SK-N-SH treated with all-trans-retinoic acid at 6 μM for 48 hours (cell line): ENCODE measurements around the gene LOC128125822.

Source experiments
- ATAC-seq: fragments of 200-7000 bp; cut with Tn5 transposase; 3 replicates; pipeline ENCODE4 v1.9.1; 2020; ENCODE audit warnings: mild to moderate bottlenecking, moderate library complexity
- ARNTL ChIP-seq: fragments of 450-650 bp; formaldehyde crosslinking; IDR thresholded peaks from 2 replicates; pipeline ENCODE4 v1.5.0; 2020; ENCODE audit warnings: low read depth, mild to moderate bottlenecking, moderate library complexity, borderline replicate concordance
- BACH2 ChIP-seq: fragments of 250-450 bp; sonication (Bioruptor Pico); IDR thresholded peaks from 2 replicates; pipeline ENCODE4 v1.9.0; 2021; ENCODE audit warnings: mild to moderate bottlenecking, borderline replicate concordance
- CSDC2 ChIP-seq: fragments of 250-450 bp; sonication (Bioruptor Pico); IDR thresholded peaks from 2 replicates; pipeline ENCODE4 v1.5.0; 2020; ENCODE audit warnings: mild to moderate bottlenecking, moderate library complexity
- ESRRG ChIP-seq: fragments of 250-450 bp; sonication (Bioruptor Pico); IDR thresholded peaks from 2 replicates; pipeline ENCODE4 v1.6.1; 2021; ENCODE audit warnings: mild to moderate bottlenecking
- GLIS3 ChIP-seq: fragments of 250-450 bp; sonication (Bioruptor Pico); IDR thresholded peaks from 2 replicates; pipeline ENCODE4 v1.5.0; 2020; ENCODE audit warnings: mild to moderate bottlenecking, moderate library complexity
- ISL1 ChIP-seq: fragments of 250-450 bp; sonication (Bioruptor Pico); IDR thresholded peaks from 2 replicates; pipeline ENCODE4 v2.1.2; 2022; ENCODE audit warnings: mild to moderate bottlenecking, moderate library complexity
- OSR1 ChIP-seq: fragments of 250-450 bp; sonication (Bioruptor Pico); IDR thresholded peaks from 2 replicates; pipeline ENCODE4 v1.8.0; 2022; ENCODE audit warnings: moderate library complexity, mild to moderate bottlenecking, inconsistent platforms
- PPARA ChIP-seq: fragments of 250-450 bp; sonication (Bioruptor Pico); IDR thresholded peaks from 2 replicates; pipeline ENCODE4 v1.5.0; 2020; ENCODE audit warnings: mild to moderate bottlenecking, borderline replicate concordance
- RARB ChIP-seq: fragments of 250-450 bp; sonication (Bioruptor Pico); IDR thresholded peaks from 2 replicates; pipeline ENCODE4 v1.8.0; 2021; ENCODE audit warnings: mild to moderate bottlenecking, moderate library complexity
- SNAI2 ChIP-seq: fragments of 250-450 bp; sonication (Bioruptor Pico); IDR thresholded peaks from 2 replicates; pipeline ENCODE4 v1.5.0; 2020; ENCODE audit warnings: mild to moderate bottlenecking, moderate library complexity
- TCF4 ChIP-seq: fragments of 250-450 bp; sonication (Bioruptor Pico); IDR thresholded peaks from 2 replicates; pipeline ENCODE4 v1.8.0; 2021; ENCODE audit warnings: mild to moderate bottlenecking, moderate library complexity, borderline replicate concordance
- TOX ChIP-seq: fragments of 250-450 bp; sonication (Bioruptor Pico); IDR thresholded peaks from 2 replicates; pipeline ENCODE4 v1.8.0; 2021; ENCODE audit warnings: mild to moderate bottlenecking, moderate library complexity, borderline replicate concordance
- ZC3H10 ChIP-seq: fragments of 250-450 bp; sonication (Bioruptor Pico); IDR thresholded peaks from 2 replicates; pipeline ENCODE4 v1.5.1; 2021; ENCODE audit warnings: mild to moderate bottlenecking, moderate library complexity
- ZFP3 ChIP-seq: fragments of 250-450 bp; sonication (Bioruptor Pico); IDR thresholded peaks from 2 replicates; pipeline ENCODE4 v1.5.0; 2020; ENCODE audit warnings: mild to moderate bottlenecking, moderate library complexity
- ZFP30 ChIP-seq: fragments of 450-650 bp; formaldehyde crosslinking; IDR thresholded peaks from 2 replicates; pipeline ENCODE4 v1.5.0; 2022; ENCODE audit warnings: mild to moderate bottlenecking, moderate library complexity
- ZNF565 ChIP-seq: fragments of 450-650 bp; formaldehyde crosslinking; conservative IDR thresholded peaks from 2 replicates; pipeline ENCODE4 v1.5.0; 2020; ENCODE audit warnings: low read depth, mild to moderate bottlenecking, moderate library complexity
- ZNF70 ChIP-seq: fragments of 450-650 bp; formaldehyde crosslinking; IDR thresholded peaks from 2 replicates; pipeline ENCODE4 v1.5.0; 2020; ENCODE audit warnings: mild to moderate bottlenecking, moderate library complexity
- ZNF8 ChIP-seq: fragments of 450-650 bp; formaldehyde crosslinking; IDR thresholded peaks from 2 replicates; pipeline ENCODE4 v1.5.0; 2020; ENCODE audit warnings: mild to moderate bottlenecking, moderate library complexity
- TF ChIP-seq, protein P1 (sequence below): fragments of 250-450 bp; sonication (Bioruptor Pico); IDR thresholded peaks from 2 replicates; pipeline ENCODE4 v1.5.1; 2020; ENCODE audit warnings: low read depth, mild to moderate bottlenecking, moderate library complexity
- TF ChIP-seq, protein P2 (sequence below): fragments of 250-450 bp; sonication (Bioruptor Pico); IDR thresholded peaks from 2 replicates; pipeline ENCODE4 v1.8.0; 2021; ENCODE audit warnings: low read depth, mild to moderate bottlenecking, moderate library complexity, borderline replicate concordance
- TF ChIP-seq, protein P3 (sequence below): fragments of 250-450 bp; sonication (Bioruptor Pico); IDR thresholded peaks from 2 replicates; pipeline ENCODE4 v1.5.0; 2020; ENCODE audit warnings: mild to moderate bottlenecking, moderate library complexity
- TF ChIP-seq, protein P4 (sequence below): fragments of 250-450 bp; sonication (Bioruptor Pico); IDR thresholded peaks from 2 replicates; pipeline ENCODE4 v1.5.1; 2021; ENCODE audit warnings: mild to moderate bottlenecking, moderate library complexity
- TF ChIP-seq, protein P5 (sequence below): fragments of 250-450 bp; sonication (Bioruptor Pico); IDR thresholded peaks from 2 replicates; pipeline ENCODE4 v1.8.0; 2020; ENCODE audit warnings: mild to moderate bottlenecking, moderate library complexity, borderline replicate concordance

Gene LOC128125822

DNA sequence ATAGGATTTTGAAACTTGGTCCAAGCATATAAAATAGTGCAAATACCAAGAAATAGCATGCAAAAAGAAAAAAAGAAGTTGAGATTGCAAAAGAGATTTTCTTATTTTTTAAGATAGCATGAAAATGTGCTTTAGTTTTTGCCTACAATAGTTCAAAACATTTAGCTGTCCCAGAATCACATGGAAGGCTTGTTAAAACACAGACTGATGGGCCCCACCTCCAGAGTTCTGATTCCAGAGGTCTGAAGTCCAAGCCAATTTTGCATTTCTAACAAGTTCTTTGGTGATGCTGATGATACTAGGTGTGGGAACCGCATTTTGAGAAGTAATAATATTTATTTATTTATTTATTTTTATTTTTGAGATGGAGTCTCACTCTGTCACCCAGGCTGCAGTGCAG lies 33.7 kb upstream of the LOC128125822 start:
- no peak for ATAC-seq
- no peak for TF ChIP-seq ZFP30 (CRISPR knock-in tag)
- TF ChIP-seq SNAI2: no peak
- TF ChIP-seq TOX (CRISPR knock-in tag): no peak
- TF ChIP-seq, protein P1, sequence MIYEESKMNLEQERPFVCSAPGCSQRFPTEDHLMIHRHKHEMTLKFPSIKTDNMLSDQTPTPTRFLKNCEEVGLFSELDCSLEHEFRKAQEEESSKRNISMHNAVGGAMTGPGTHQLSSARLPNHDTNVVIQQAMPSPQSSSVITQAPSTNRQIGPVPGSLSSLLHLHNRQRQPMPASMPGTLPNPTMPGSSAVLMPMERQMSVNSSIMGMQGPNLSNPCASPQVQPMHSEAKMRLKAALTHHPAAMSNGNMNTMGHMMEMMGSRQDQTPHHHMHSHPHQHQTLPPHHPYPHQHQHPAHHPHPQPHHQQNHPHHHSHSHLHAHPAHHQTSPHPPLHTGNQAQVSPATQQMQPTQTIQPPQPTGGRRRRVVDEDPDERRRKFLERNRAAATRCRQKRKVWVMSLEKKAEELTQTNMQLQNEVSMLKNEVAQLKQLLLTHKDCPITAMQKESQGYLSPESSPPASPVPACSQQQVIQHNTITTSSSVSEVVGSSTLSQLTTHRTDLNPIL: no peak
- no peak for TF ChIP-seq ZFP3
- no peak for TF ChIP-seq GLIS3 (CRISPR knock-in tag)
- TF ChIP-seq, protein P2, sequence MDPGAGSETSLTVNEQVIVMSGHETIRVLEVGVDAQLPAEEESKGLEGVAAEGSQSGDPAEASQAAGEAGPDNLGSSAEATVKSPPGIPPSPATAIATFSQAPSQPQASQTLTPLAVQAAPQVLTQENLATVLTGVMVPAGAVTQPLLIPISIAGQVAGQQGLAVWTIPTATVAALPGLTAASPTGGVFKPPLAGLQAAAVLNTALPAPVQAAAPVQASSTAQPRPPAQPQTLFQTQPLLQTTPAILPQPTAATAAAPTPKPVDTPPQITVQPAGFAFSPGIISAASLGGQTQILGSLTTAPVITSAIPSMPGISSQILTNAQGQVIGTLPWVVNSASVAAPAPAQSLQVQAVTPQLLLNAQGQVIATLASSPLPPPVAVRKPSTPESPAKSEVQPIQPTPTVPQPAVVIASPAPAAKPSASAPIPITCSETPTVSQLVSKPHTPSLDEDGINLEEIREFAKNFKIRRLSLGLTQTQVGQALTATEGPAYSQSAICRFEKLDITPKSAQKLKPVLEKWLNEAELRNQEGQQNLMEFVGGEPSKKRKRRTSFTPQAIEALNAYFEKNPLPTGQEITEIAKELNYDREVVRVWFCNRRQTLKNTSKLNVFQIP (CRISPR knock-in tag): no peak
- TF ChIP-seq TCF4 (CRISPR knock-in tag): no peak
- TF ChIP-seq, protein P3, sequence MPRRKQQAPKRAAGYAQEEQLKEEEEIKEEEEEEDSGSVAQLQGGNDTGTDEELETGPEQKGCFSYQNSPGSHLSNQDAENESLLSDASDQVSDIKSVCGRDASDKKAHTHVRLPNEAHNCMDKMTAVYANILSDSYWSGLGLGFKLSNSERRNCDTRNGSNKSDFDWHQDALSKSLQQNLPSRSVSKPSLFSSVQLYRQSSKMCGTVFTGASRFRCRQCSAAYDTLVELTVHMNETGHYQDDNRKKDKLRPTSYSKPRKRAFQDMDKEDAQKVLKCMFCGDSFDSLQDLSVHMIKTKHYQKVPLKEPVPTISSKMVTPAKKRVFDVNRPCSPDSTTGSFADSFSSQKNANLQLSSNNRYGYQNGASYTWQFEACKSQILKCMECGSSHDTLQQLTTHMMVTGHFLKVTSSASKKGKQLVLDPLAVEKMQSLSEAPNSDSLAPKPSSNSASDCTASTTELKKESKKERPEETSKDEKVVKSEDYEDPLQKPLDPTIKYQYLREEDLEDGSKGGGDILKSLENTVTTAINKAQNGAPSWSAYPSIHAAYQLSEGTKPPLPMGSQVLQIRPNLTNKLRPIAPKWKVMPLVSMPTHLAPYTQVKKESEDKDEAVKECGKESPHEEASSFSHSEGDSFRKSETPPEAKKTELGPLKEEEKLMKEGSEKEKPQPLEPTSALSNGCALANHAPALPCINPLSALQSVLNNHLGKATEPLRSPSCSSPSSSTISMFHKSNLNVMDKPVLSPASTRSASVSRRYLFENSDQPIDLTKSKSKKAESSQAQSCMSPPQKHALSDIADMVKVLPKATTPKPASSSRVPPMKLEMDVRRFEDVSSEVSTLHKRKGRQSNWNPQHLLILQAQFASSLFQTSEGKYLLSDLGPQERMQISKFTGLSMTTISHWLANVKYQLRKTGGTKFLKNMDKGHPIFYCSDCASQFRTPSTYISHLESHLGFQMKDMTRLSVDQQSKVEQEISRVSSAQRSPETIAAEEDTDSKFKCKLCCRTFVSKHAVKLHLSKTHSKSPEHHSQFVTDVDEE (CRISPR knock-in tag): no peak
- TF ChIP-seq RARB: no peak
- no peak for TF ChIP-seq PPARA
- TF ChIP-seq CSDC2 (CRISPR knock-in tag): no peak
- TF ChIP-seq ZNF8: no peak
- TF ChIP-seq ISL1 (CRISPR knock-in tag): no peak
- TF ChIP-seq ARNTL: no peak
- no peak for TF ChIP-seq OSR1
- TF ChIP-seq ZNF70 (CRISPR knock-in tag): no peak
- no peak for TF ChIP-seq ESRRG (CRISPR knock-in tag)

DNA sequence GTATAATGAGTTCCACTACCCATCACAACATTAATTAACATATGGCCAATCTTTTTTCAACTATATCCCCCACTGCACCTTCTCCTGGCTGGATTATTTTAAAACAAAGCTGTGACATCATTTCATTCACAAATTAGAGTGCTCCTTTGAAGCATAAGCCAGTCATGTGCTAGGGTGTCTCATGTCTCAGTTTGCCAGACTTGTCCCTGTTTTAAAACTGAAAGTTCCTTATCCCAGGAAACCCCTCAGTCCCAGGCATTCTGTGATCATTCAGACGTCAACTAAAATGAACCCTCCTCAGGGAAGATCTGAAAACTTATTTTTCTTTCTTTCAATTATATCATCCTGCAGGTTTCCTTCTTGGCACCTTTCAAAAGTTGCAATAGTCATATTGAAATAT lies 29.3 kb upstream of the LOC128125822 start:
- TF ChIP-seq PPARA (no peak), ZFP30 (CRISPR knock-in tag) (no peak), ISL1 (CRISPR knock-in tag) (no peak), ZC3H10 (no peak), BACH2 (CRISPR knock-in tag) (no peak), ZNF565 (CRISPR knock-in tag) (no peak), GLIS3 (CRISPR knock-in tag) (no peak), ARNTL (no peak), CSDC2 (CRISPR knock-in tag) (no peak), ESRRG (CRISPR knock-in tag) (no peak), ZFP3 (no peak), RARB (no peak), TOX (CRISPR knock-in tag) (no peak), TCF4 (CRISPR knock-in tag) (no peak)
- TF ChIP-seq, protein P2 (CRISPR knock-in tag): no peak
- TF ChIP-seq, protein P1: no peak
- TF ChIP-seq, protein P4, sequence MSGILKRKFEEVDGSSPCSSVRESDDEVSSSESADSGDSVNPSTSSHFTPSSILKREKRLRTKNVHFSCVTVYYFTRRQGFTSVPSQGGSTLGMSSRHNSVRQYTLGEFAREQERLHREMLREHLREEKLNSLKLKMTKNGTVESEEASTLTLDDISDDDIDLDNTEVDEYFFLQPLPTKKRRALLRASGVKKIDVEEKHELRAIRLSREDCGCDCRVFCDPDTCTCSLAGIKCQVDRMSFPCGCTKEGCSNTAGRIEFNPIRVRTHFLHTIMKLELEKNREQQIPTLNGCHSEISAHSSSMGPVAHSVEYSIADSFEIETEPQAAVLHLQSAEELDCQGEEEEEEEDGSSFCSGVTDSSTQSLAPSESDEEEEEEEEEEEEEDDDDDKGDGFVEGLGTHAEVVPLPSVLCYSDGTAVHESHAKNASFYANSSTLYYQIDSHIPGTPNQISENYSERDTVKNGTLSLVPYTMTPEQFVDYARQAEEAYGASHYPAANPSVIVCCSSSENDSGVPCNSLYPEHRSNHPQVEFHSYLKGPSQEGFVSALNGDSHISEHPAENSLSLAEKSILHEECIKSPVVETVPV (CRISPR knock-in tag): no peak
- TF ChIP-seq, protein P3 (CRISPR knock-in tag): no peak
- TF ChIP-seq, protein P5, sequence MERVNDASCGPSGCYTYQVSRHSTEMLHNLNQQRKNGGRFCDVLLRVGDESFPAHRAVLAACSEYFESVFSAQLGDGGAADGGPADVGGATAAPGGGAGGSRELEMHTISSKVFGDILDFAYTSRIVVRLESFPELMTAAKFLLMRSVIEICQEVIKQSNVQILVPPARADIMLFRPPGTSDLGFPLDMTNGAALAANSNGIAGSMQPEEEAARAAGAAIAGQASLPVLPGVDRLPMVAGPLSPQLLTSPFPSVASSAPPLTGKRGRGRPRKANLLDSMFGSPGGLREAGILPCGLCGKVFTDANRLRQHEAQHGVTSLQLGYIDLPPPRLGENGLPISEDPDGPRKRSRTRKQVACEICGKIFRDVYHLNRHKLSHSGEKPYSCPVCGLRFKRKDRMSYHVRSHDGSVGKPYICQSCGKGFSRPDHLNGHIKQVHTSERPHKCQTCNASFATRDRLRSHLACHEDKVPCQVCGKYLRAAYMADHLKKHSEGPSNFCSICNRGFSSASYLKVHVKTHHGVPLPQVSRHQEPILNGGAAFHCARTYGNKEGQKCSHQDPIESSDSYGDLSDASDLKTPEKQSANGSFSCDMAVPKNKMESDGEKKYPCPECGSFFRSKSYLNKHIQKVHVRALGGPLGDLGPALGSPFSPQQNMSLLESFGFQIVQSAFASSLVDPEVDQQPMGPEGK: no peak

More for the DNA sequence above, 29.3 kb upstream of the LOC128125822 start:
- no peak for ATAC-seq
